GM12891 (cell line): ENCODE results near the gene OR1L8.

Experiments
- PAX5 ChIP-seq: IDR thresholded peaks from 2 replicates; pipeline ENCODE4 v1.6.1; 2011; ENCODE audit warnings: low read length, moderate library complexity, mild to moderate bottlenecking; ENCODE audit not compliant: insufficient read depth, severe bottlenecking
- POLR2A ChIP-seq: IDR thresholded peaks from 2 replicates; pipeline ENCODE4 v1.6.1; 2011; ENCODE audit warnings: low read depth, low read length, control low read depth
- POLR2AphosphoS5 ChIP-seq: IDR thresholded peaks from 2 replicates; pipeline ENCODE4 v1.6.1; 2011; ENCODE audit warnings: low read depth, low read length, control low read depth
- POU2F2 ChIP-seq: IDR thresholded peaks from 2 replicates; pipeline ENCODE4 v1.6.1; 2011; ENCODE audit warnings: low read depth, mild to moderate bottlenecking, control low read depth, low read length, moderate library complexity
- SPI1 ChIP-seq: IDR thresholded peaks from 2 replicates; pipeline ENCODE4 v1.6.1; 2011; ENCODE audit warnings: low read depth, low read length, control low read depth
- TAF1 ChIP-seq: IDR thresholded peaks from 2 replicates; pipeline ENCODE4 v1.6.1; 2011; ENCODE audit warnings: low read depth, low read length, control low read depth

DNA sequence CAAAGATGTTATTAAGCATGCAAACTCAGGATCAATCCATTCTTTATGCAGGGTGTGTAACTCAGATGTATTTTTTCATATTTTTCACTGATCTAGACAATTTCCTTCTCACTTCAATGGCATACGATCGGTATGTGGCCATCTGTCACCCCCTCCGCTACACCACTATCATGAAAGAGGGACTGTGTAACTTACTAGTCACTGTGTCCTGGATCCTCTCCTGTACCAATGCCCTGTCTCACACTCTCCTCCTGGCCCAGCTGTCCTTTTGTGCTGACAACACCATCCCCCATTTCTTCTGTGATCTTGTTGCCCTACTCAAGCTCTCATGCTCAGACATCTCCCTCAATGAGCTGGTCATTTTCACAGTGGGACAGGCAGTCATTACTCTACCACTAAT lies 63.8 kb downstream of the OR1L8 start:
- TF ChIP-seq POU2F2 (no peak), POLR2A (no peak), POLR2AphosphoS5 (no peak), SPI1 (no peak), TAF1 (no peak), PAX5 (no peak)
